ENCODE measurements around the gene C2orf68. TPM values are rescaled to one million over a fixed set of nuclear protein-coding genes. Genes with fewer than 3 reads are reported as not detected.
"Not testable (repeated sequence)": the region's sequence is repeated elsewhere in the genome, so short reads cannot be mapped to it uniquely, and the experiment has no call there.

The C2orf68 gene
- total and polyA plus RNA-seq, 3 experiments from 2014 or later, result 17.9 to 27.3 (median 26.7) TPM

- H3K4me1 ChIP-seq (ENCODE audit: insufficient read depth, low read length), result peaks cover 12% of the 10 kb centered on the region
- peak within 1 kb of the TSS; percentile 95 to 98 (median 97) for H3K4me3 Mint-ChIP-seq
- H3K27me3 ChIP-seq (ENCODE audit: insufficient read depth, low read length, poor library complexity, severe bottlenecking), result no peaks in the 10 kb centered on the region
- ChIA-PET POLR2A (interaction anchor here (0.5 to 2.4 kb wide), 11 partner anchors 11 to 637 kb away, joined by 3 to 13 read pairs (median 4); partner anchors contain the start of genes MAT2A, RNF181, SH2D6 and USP39), CTCF (interaction anchor here (0.7 to 14.9 kb wide), 6 partner anchors 9 to 189 kb away, joined by 3 to 327 read pairs (median 4); partner anchors contain the start of gene SH2D6)
- H3K36me3 ChIP-seq (ENCODE audit: insufficient read depth, low read length), result no peaks in the 10 kb centered on the region
- peak within 1 kb of the TSS; percentile 90 to 98 (median 96) for H3K27ac Mint-ChIP-seq
- H3K9me3 ChIP-seq (ENCODE audit: low read length), result no peaks in the 10 kb centered on the region
- H3K4me3 ChIP-seq (ENCODE audit: low read length), result peak within 1 kb of the TSS; percentile 87
- H3K9me3 Mint-ChIP-seq, result no peaks in the 10 kb centered on the region
- H3K27me3 Mint-ChIP-seq, result no peaks in the 10 kb centered on the region
- H3K36me3 Mint-ChIP-seq, result peaks cover 0 to 26% (median 4%) of the 10 kb centered on the region in 3 donors
- H3K27ac ChIP-seq (ENCODE audit: low read depth, low read length), result peak within 1 kb of the TSS; percentile 88
- peak; percentile 86 to 95 (median 91) for DNase-seq
- peaks cover 27 to 31% (median 30%) of the 10 kb centered on the region in 3 donors for H3K4me1 Mint-ChIP-seq
Measured at GRCh38 chr2:85561280-85562212, 50.3 kb downstream of the C2orf68 start, which contains the start of gene GGCX. Gene GGCX, minus strand, starts transcription at chr2:85561493. Its CDS starts 65 bp downstream, at chr2:85561428.

GRCh38 chr2:85560812-85561279 is 51.0 kb downstream of the C2orf68 start:
- H3K4me3 ChIP-seq (ENCODE audit: low read length), result peak overlapping the region; percentile 87
- POLR2A ChIA-PET, result interaction anchor here (0.7 to 2.4 kb wide), 7 partner anchors 10 to 142 kb away, joined by 3 to 13 read pairs (median 5); partner anchors contain the start of genes MAT2A, RNF181, SH2D6 and USP39

GRCh38 chr2:85560403-85560726 is 51.5 kb downstream of the C2orf68 start:
- not testable (repeated sequence) for H3K27me3 Mint-ChIP-seq; H3K27me3 ChIP-seq (ENCODE audit: insufficient read depth, low read length, poor library complexity, severe bottlenecking); DNase-seq; H3K36me3 ChIP-seq (ENCODE audit: insufficient read depth, low read length); H3K9me3 ChIP-seq (ENCODE audit: low read length); H3K27ac ChIP-seq (ENCODE audit: low read depth, low read length); H3K9me3 Mint-ChIP-seq
- Histone ChIP-seq H3K4me1 (ENCODE audit: insufficient read depth, low read length) (peaks cover 12% of the 10 kb centered on the region), H3K4me3 (ENCODE audit: low read length) (peak overlapping the region; percentile 87)
- H3K4me3 Mint-ChIP-seq, result peak overlapping the region; percentile 95 to 98 (median 97)
- H3K36me3 Mint-ChIP-seq, result peaks cover 0 to 37% (median 5%) of the 10 kb centered on the region in 3 donors
- peaks cover 27 to 31% (median 30%) of the 10 kb centered on the region in 3 donors for H3K4me1 Mint-ChIP-seq
- ChIA-PET CTCF (interaction anchor here (0.7 to 14.9 kb wide), 3 partner anchors 8 to 208 kb away, joined by 3 to 327 read pairs (median 10); partner anchors contain the start of gene SH2D6), POLR2A (interaction anchor here (0.7 to 2.4 kb wide), 5 partner anchors 15 to 142 kb away, joined by 3 to 13 read pairs (median 5); partner anchors contain the start of genes MAT2A, RNF181 and USP39)
- peak overlapping the region; percentile 89 to 98 (median 96) for H3K27ac Mint-ChIP-seq

More at GRCh38 chr2:85560812-85561279, 51.0 kb downstream of the C2orf68 start:
- Histone ChIP-seq H3K27me3 (ENCODE audit: insufficient read depth, low read length, poor library complexity, severe bottlenecking) (no peaks in the 10 kb centered on the region), H3K36me3 (ENCODE audit: insufficient read depth, low read length) (no peaks in the 10 kb centered on the region), H3K4me1 (ENCODE audit: insufficient read depth, low read length) (peaks cover 12% of the 10 kb centered on the region), H3K9me3 (ENCODE audit: low read length) (no peaks in the 10 kb centered on the region), H3K27ac (ENCODE audit: low read depth, low read length) (peak overlapping the region; percentile 88)
- DNase-seq, result no peak
- peak overlapping the region; percentile 95 to 98 (median 97) for H3K4me3 Mint-ChIP-seq
- H3K27ac Mint-ChIP-seq, result peak overlapping the region; percentile 90 to 98 (median 96)
- peaks cover 0 to 33% (median 4%) of the 10 kb centered on the region in 3 donors for H3K36me3 Mint-ChIP-seq
- H3K4me1 Mint-ChIP-seq, result peaks cover 27 to 31% (median 30%) of the 10 kb centered on the region in 3 donors
- no peaks in the 10 kb centered on the region for H3K9me3 Mint-ChIP-seq
- H3K27me3 Mint-ChIP-seq, result no peaks in the 10 kb centered on the region
- CTCF ChIA-PET, result interaction anchor here (0.7 to 14.9 kb wide), 5 partner anchors 9 to 208 kb away, joined by 3 to 327 read pairs (median 3); partner anchors contain the start of gene SH2D6

- H3K9me3 Mint-ChIP-seq, result no peaks in the 10 kb centered on the region
- no peak for DNase-seq
- H3K36me3 Mint-ChIP-seq, result peaks cover 0 to 56% (median 10%) of the 10 kb centered on the region in 3 donors
- Histone ChIP-seq H3K9me3 (ENCODE audit: low read length) (no peaks in the 10 kb centered on the region), H3K27me3 (ENCODE audit: insufficient read depth, low read length, poor library complexity, severe bottlenecking) (no peaks in the 10 kb centered on the region), H3K27ac (ENCODE audit: low read depth, low read length) (no peak overlapping the region), H3K4me1 (ENCODE audit: insufficient read depth, low read length) (peaks cover 12% of the 10 kb centered on the region), H3K4me3 (ENCODE audit: low read length) (no peak overlapping the region), H3K36me3 (ENCODE audit: insufficient read depth, low read length) (peaks cover 2% of the 10 kb centered on the region)
- ChIA-PET POLR2A (no interaction called here), CTCF (interaction anchor here (14.9 kb wide), 1 partner anchor 141 kb away, joined by 327 read pairs; the partner anchor contains the start of gene SH2D6)
- H3K27me3 Mint-ChIP-seq, result no peaks in the 10 kb centered on the region
- peak overlapping the region in 2 of 8 donors; percentile 53 to 74 for H3K27ac Mint-ChIP-seq
- peak overlapping the region in 1 of 7 donors; percentile 64 for H3K4me3 Mint-ChIP-seq
- H3K4me1 Mint-ChIP-seq, result peaks cover 27 to 30% (median 29%) of the 10 kb centered on the region in 3 donors
Measured at GRCh38 chr2:85558160-85558559, 53.7 kb downstream of the C2orf68 start.

GRCh38 chr2:85557130-85557529 is 54.7 kb downstream of the C2orf68 start:
- H3K27ac ChIP-seq (ENCODE audit: low read depth, low read length), result no peak overlapping the region
- H3K4me1 ChIP-seq (ENCODE audit: insufficient read depth, low read length), result peaks cover 12% of the 10 kb centered on the region
- Mint-ChIP-seq H3K4me1 (peaks cover 28 to 32% (median 29%) of the 10 kb centered on the region in 3 donors), H3K27ac (no peak overlapping the region), H3K9me3 (no peaks in the 10 kb centered on the region), H3K27me3 (no peaks in the 10 kb centered on the region), H3K4me3 (no peak overlapping the region), H3K36me3 (peaks cover 0 to 67% (median 11%) of the 10 kb centered on the region in 3 donors)
- H3K9me3 ChIP-seq (ENCODE audit: low read length), result no peaks in the 10 kb centered on the region
- DNase-seq, result no peak
- H3K27me3 ChIP-seq (ENCODE audit: insufficient read depth, low read length, poor library complexity, severe bottlenecking), result no peaks in the 10 kb centered on the region
- H3K36me3 ChIP-seq (ENCODE audit: insufficient read depth, low read length), result peaks cover 12% of the 10 kb centered on the region
- ChIA-PET CTCF (interaction anchor here (1.7 to 14.9 kb wide), 2 partner anchors 140 to 169 kb away, joined by 6 to 327 read pairs; partner anchors contain the start of gene SH2D6), POLR2A (no interaction called here)
- no peak overlapping the region for H3K4me3 ChIP-seq (ENCODE audit: low read length)

Other genes with a start within 250 kb of the C2orf68 start
- gene CAPG, start 201.7 kb downstream of the C2orf68 start, total RNA-seq, result 10 to 100 TPM; 22.3 to 22.8 TPM
- 36.0 TPM for gene CAPG, start 201.7 kb downstream of the C2orf68 start, polyA plus RNA-seq
- 1 to 10 TPM in 1 of 2 experiments, under 1 TPM in 1; 0.63 to 1.4 TPM for gene SH2D6, start 193.4 kb downstream of the C2orf68 start, total RNA-seq
- not detected for gene SH2D6, start 193.4 kb downstream of the C2orf68 start, polyA plus RNA-seq
- 100 to 1,000 TPM; 371 to 376 TPM for gene MAT2A, start 72.9 kb downstream of the C2orf68 start, total RNA-seq
- gene MAT2A, start 72.9 kb downstream of the C2orf68 start, polyA plus RNA-seq, result 121 TPM
- 10 to 100 TPM; 22.3 to 23.3 TPM for gene GGCX, start 50.6 kb downstream of the C2orf68 start, total RNA-seq
- 15.7 TPM for gene GGCX, start 50.6 kb downstream of the C2orf68 start, polyA plus RNA-seq
- gene VAMP8, start 34.5 kb downstream of the C2orf68 start, total RNA-seq, result 10 to 100 TPM; 94.4 to 95.4 TPM
- gene VAMP8, start 34.5 kb downstream of the C2orf68 start, polyA plus RNA-seq, result 355 TPM
- gene VAMP5, start 27.6 kb downstream of the C2orf68 start, total RNA-seq, result 10 to 100 TPM; 26.4 to 28.0 TPM
- gene VAMP5, start 27.6 kb downstream of the C2orf68 start, polyA plus RNA-seq, result 151 TPM
- gene RNF181, start 16.3 kb downstream of the C2orf68 start, total RNA-seq, result 10 to 100 TPM; 88.2 to 95.1 TPM
- gene RNF181, start 16.3 kb downstream of the C2orf68 start, polyA plus RNA-seq, result 181 TPM
- 1 to 10 TPM; 6.3 to 7.6 TPM for gene TMEM150A, start 9.4 kb downstream of the C2orf68 start, total RNA-seq
- 13.2 TPM for gene TMEM150A, start 9.4 kb downstream of the C2orf68 start, polyA plus RNA-seq
- 100 to 1,000 TPM; 105 to 108 TPM for gene USP39, start 4.1 kb upstream of the C2orf68 start, total RNA-seq
- gene USP39, start 4.1 kb upstream of the C2orf68 start, polyA plus RNA-seq, result 66.1 TPM
- gene SFTPB, start 56.1 kb upstream of the C2orf68 start, total RNA-seq, result not detected
- gene SFTPB, start 56.1 kb upstream of the C2orf68 start, polyA plus RNA-seq, result not detected
- gene GNLY, start 82.3 kb upstream of the C2orf68 start, total RNA-seq, result 1 to 10 TPM; 7.7 to 9.0 TPM
- 953 TPM for gene GNLY, start 82.3 kb upstream of the C2orf68 start, polyA plus RNA-seq
- gene ATOH8, start 141.9 kb upstream of the C2orf68 start, total RNA-seq, result not detected
- not detected for gene ATOH8, start 141.9 kb upstream of the C2orf68 start, polyA plus RNA-seq

Measured in CD8-positive, alpha-beta memory T cell (primary cell).